Dermis microvascular lymphatic vessel endothelial cell (primary cell): ENCODE measurements around the gene C2orf81. TPM values are rescaled to one million over a fixed set of nuclear protein-coding genes. Genes with fewer than 3 reads are reported as not detected.
"Not testable (repeated sequence)": the region's sequence is repeated elsewhere in the genome, so short reads cannot be mapped to it uniquely, and the experiment has no call there.

ENCODE experiments used
- DNase-seq, 2 donors: peaks; one replicate each; pipeline versions ENCODE4 v3.0.0 to v3.0.0-alpha.2; 2010; ENCODE audit warnings: low read depth in 2 of 2
- total RNA-seq: library from RNA; depleted of rRNA; stranded (reverse); fragments of >200 nt; gene quantifications from 2 replicates; pipeline ENCODE4 v1.2.1, GENCODE V29; 2014

The C2orf81 gene
- total RNA-seq, 1 donor from 2014 or later, result under 0.01 TPM

DNA sequence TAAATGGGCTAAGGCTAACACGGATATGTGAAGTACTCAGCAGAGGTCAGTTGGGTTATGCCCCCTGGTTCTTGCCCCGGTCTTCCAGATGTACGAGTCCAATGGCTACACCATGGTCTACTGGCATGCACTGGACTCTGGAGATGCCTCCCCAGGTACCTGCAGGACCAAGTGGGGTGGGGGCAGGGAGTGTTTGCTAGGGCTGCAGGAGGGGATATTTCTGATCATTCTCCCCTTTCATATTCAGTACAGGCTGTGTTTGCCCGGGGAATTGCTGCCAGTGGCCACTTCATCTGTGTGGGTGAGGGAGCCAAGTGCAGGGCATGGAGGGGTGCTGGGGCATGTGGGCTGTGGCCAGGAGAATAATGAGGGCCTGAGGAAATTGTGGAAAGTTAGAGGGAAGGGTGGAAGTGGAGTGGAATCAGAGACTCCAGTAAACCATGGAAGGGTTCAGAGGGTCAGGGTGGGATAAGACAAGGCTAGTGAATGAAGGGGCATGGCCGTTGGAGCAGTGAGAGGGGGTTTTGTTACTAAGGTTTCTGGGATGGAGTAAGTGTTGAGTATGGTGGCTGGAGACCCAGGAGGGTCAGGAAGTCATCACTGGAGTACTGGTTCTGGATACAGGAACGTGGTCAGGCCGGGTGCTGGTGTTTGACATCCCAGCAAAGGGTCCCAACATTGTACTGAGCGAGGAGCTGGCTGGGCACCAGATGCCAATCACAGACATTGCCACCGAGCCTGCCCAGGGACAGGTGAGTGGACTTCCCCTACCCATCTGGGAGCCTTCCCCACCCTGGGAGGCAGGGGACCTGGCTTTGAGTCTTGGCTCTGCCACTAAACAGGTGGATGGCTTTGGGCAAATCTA lies 2.0 kb upstream of the C2orf81 start:
- no peak for DNase-seq

DNA sequence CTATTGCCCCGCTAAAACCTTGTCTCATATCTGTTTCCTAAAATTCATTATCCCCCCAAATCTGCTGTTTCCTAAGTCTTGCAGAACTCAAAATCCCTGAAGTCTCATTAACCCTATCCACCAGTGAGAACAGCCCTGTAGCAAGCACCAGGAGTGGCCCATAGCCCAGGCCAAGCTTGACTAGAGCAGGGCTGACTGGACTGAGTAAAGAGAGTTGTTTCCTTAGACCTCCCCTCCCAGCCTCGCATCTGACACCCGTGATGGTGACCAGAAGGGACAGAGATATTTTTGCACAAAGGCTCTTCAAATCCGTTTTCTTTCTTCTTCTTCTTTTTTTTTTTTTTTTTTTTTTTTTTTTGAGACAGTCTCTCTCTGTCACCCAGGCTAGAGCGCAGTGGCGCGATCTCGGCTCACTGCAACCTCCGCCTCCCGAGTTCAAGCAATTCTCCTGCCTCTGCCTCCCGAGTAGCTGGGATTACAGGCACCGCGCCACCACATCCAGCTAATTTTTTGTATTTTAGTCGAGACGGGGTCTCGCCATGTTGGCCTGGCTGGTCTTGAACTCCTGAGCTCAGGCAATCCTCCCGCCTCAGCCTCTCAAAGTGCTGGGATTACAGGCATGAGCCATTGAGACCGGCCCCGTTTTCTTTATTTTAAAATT lies 846 bp downstream of the C2orf81 start:
- DNase-seq, result not testable (repeated sequence)

DNA sequence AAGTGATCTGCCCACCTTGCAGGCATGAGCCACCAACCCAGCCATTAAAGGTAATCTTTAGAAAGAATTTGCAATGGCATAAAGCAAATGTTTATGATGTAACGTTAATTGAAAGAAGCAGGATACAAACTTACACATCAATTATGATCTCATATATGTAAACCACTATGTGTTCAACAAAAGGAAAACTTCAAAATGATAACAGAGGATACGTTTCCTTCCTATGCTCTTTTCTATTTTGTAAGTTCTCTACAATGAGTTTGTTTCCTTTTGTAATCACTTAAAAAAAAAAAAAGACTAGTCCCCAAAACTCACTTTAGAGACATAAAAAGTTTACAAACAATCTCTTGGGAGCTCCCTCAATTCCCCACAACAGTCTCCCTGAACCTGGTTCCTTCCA lies 1.4 kb downstream of the C2orf81 start:
- DNase-seq, result no peak

DNA sequence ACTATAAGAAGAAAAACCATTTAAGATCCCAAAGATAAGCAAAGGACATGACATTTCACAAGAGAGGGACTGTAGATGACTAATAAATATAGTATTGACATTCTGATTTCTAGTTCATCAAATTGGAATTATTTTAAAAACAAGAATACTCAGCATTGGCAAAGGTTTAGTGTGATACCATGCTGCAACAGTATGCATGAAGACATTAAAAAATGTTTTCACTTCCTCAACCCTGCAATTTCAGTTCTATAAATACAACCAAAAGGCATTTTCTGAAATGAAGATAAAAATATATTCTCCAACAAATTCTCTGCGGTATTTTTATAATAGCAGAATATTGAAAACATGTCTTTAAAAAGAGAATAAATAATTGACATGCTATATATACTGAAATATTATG lies 2.1 kb downstream of the C2orf81 start:
- DNase-seq, result no peak

DNA sequence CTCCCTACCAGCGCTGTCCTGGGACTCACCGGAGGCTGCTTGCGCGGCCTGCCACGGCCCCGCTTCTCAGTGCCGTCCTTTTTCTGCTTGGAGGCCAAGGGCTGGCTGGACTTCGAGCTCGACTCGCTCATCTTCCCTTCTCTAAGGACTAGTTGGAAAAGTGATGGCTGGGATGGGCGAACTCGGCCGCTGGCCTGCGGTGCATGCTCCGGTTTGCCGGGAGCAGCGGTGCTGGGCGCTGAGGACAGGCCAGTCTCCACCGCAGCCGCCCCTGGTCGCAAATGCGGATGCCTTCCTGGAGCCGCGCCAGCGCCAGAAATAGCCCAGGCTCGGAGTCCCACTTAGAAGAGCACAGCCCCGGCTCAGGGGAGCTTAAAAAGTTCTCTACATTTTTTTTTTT lies 3.1 kb downstream of the C2orf81 start:
- DNase-seq, result no peak

DNA sequence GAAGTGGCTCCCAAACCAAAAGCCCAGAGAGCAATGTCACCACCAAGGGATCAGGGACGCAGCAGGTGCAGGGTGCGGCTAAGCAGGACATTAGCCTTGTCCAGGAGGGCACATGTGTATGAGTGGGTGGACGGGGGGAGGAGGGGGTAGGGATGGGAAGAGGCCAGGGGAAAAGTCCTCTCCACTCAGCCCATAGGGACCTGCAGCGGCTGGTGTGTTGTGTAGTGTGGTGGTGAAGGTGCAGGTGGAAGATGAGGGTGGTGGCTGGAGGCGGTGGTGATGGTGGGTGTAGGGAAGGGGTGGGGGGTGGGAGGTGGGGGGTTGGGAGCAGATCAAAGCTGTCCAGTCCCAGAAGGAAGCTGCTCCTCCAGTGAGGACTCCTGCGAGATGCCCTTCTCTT lies 3.7 kb downstream of the C2orf81 start:
- DNase-seq, result no peak

DNA sequence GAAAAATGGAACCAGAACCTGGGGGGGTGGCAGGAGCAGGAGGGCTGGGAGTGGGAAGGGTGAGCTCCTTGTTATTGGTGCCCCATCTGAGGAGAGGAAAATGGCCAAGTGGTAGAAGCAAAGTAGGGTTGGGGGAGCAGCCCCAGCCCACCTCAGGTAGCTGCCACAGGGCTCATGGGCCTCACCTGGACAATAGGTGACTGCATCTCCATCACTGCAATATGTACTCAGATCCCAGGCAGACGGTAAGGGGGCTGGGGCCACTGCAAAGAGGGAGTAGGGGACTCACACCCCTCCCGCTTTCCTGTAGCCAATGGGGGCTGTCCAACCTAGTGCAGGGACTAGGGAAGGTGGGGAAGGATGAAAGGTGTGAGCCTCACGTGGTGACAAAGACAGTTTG lies 4.2 kb downstream of the C2orf81 start:
- no peak for DNase-seq

DNA sequence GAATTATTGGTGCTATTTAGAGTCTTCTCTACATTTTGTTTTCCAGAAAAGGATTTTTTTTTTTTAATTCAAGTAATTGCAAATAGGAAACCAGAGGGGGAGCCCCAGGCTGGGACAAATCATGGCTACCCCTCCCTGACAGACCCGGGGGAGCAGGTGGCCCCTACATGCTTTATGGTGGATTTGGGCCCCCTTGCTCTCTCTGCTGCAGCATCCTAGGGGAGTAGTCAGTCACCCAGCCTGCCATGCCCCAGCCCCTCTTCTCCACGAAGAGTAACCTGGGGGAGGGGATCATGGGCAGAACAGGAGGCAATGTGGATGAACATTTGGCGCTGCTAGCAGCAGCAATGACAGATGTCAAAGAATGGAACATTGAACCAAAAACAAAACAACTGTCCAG lies 4.6 kb downstream of the C2orf81 start:
- no peak for DNase-seq

DNA sequence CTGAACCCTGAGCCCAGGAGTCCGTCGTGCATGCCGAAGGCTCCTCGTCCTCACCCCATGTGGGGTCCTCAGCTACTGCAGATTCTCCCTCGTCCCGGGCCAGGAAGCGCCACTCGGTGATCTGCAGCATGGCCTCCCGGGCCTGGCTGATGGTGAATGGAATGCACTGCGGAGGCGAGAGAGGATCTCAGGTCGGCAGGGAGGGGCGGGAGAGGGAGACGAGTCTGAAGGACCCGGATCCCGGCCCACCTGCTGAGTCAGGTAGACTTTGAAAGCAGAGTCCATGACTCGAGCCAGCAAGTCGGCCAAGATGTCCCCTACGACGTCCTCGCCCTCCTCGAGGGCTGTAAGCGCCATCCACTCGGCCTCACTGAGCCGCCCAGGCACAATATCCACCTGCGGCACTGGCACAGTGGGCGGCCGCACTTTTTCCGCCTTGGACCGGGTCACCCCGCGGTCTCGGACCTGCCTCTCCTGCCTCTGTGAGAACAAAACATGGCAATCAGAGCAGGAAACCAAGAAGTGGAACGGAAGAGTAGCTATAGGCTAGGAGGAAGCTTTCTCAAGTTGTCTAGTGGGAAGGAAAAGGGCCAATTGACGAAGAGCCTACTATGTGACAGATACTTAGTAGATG lies 5.5 kb downstream of the C2orf81 start:
- no peak for DNase-seq

DNA sequence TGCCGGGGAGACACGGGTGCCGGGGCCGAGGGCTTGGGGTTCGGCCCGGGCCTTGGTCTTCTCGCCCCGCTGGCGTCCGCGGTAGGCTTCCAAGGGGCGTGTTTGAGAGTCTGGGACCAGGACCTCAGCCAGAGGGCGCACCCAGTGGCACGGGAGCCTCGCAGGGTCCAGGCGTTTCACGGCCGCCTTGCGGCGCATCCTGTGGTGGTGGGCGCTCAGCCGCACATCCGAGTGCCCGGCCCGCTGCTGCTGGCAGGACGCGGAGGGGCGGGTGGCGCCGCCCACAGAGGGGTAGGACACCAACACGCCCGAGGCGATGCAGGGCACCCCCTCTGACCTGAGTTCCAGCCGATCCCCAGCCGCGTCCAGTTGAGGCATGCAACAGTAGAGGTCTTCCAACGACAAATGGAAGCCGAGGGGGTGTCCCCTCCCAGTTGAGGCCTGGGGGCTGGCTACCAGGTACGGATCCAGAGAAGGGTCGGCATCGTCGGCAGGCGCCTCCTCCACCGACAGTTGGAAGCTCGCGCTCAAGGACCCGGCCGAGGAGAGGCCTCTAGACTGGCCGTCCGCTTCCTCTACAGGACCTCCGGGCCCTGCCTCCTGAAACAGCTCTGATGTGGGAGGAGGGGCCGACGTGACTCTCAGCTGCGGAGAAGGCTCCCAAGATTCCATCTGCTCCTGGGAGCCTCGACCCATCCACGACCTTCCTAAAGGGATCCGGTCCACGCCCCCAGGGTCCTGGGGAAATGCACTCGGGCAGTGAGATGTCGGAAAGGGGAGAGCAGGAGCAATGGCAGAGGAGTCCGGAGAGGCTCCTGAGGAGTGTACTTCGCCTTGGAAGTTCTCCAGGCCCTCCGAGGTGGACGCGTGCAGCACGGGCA lies 6.3 kb downstream of the C2orf81 start:
- no peak for DNase-seq

DNA sequence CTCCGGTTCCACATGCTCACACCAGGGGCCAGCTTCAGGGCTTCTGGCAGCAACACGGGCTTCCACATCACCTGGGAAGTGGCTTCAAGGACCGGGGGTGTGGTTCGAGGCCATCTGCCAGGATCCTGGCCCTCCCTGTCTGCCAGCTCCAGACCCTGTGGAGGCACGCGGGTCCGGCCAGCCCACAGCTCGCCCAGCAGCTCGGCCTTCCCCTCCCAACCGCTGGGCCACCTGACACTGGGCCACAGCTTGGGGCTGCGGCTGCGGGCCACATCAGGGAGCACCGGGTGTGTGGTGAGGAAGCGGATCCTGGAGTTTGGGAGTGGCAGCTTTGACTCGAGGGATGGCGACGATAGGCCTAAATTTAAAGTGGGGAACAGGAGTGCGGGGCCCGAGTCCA lies 7.0 kb downstream of the C2orf81 start:
- DNase-seq, result no peak

DNA sequence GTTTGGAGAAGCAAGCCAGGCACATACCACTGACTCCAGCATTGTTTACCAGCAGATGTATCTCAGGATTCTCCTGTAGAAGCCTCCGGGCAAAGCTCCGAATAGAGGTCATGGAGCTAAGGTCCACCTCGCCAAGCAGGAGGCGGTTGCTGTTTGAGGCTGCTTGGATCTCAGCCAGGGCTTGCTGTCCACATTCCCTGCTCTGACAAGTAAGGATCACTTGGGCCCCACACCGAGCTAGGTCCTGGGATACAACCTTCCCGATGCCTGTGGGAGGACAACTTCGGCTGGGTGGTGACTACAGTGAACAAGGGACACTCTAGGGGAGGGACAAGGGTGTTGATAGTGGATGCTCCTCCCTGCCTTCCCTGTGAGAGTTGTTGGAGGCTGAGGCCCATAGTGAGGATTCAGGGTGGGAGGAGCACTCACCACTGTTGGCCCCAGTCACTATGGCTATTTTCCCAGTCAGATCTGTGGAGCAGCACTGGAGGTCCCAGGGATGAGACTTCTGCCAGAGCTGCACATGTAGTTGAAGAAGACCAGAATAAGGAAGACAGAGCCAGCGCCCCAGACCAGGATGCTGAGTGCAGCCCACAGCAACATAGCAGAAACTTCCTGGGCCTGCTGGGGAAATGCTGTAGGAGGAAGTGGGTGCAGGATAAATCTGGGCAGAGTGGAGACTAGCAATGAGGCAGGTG lies 8.3 kb downstream of the C2orf81 start:
- DNase-seq, result no peak

DNA sequence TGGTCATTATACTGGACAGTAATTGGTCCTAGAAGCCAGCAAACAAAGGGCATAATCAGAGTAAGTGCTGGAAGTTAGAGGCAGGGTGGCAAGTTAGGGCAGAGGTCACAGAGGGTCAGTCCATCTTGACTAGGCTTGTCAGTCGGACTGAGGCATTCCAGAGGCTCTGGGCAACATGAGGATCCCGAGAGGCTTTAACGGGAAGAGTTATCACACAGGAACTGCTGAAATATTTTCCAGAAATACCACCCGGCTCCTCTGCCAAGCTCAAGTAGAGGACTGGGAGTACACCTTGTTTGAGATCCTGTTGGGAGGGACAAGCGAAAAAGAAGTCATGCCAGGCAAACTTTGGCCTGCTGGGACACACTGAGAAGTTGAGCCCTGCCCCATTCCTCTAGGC lies 13.7 kb downstream of the C2orf81 start:
- no peak for DNase-seq

DNA sequence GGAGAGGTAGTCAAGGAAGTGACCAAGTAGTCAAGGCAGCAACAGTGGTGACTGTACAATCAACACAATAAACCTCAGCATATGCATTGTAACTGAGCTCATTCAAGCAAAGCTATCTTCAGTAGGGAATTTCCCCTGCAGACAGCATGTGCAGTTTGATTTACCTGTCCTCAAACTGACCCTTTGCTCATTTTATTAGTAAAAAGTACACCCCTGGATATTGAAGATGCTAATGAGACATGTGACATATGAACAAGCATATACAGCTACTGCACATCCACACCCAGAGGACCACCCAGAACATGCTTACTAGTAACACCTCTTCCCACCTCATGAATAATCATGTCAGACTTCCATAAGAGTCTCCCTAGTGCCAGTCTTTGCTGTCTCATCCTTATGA lies 15.4 kb downstream of the C2orf81 start:
- peak in 1 of 2 donors; percentile 23 for DNase-seq

DNA sequence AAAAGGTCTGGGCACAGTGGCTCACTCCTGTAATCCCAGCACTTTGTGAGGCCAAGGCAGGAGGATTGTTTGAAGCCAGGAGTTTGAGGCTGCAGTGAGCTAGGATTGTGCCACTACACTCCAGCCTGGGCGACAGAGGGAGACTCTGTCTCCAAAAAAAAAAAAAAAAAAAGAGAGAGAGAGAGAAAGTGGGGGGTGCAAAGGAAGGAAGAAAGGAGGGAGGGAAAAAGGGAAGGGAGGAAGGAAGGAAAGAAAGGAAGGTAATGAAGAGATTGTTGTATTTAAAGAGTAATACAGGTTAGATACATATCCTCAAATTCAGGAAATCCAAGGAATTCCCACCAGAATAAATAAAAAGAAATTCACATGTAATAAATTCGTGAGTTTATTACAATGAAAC lies 19.5 kb downstream of the C2orf81 start:
- no peak for DNase-seq

DNA sequence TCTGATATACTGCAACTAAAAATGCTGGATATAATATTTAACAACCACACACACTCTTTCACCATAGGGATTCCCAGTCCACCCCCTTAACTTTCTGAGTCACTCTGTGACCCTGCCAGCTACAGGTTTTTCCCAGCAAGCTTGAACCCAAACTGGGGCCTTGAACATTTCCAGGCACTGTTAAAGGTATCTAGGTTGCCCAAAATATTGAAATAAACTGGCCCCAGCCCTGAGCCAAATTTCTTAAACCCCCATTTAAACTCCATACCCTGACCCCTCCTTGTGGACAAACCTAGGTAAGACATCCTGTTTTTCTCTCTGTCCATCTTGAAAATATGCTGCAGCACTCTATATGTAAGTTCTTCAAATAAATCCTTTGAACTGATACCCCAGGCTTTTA lies 21.6 kb downstream of the C2orf81 start:
- peak in 1 of 2 donors; percentile 40 for DNase-seq

DNA sequence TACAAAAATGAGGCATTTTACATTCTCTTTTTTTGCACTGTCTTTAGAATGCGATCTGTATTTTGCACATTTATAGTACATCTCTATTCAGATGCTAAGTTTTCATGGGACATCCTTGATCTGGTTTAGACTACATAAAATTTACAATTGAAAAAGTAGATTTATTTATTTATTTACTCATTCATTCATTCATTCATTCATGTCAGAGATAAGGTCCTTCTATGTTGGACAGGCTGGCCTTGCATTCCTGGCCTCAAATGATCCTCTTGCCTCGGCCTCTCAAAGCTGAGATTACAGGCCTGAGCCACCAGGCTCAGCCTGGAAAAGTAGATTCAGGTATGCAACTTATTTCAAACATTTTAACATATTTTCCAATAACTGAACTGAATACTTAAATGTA lies 25.3 kb downstream of the C2orf81 start:
- no peak for DNase-seq

DNA sequence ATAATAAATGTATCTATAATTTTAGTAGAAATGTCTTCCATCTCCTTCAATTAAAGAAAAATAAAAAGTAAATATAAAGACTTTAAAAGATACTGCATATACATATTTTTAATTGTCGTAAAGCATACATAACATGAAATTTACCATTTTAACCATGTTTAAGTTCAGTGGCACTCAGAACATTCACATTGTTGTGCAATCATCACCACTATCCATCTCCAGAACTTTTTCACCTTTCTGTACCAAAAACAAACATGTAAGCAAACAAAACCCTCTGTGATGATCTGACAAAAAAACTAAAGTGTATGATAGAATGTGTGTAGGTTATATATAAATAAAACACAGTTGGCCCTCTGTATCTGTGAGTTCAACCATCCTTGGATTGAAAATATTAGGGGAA lies 27.9 kb downstream of the C2orf81 start:
- no peak for DNase-seq

DNA sequence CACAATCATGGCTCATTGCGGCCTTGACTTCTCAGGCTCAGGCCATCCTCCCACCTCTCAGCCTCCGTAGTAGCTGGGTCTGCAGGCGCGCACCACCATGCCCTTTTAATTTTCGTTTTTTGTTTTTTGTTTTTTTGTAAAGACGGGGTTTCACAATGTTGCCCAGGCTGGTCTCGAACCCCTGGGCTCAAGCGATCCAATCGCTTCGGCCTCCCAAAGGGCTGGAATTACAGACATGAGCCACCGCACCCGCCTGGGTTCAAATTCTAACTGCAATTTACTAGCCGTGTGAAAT lies 29.0 kb downstream of the C2orf81 start:
- no peak for DNase-seq

DNA sequence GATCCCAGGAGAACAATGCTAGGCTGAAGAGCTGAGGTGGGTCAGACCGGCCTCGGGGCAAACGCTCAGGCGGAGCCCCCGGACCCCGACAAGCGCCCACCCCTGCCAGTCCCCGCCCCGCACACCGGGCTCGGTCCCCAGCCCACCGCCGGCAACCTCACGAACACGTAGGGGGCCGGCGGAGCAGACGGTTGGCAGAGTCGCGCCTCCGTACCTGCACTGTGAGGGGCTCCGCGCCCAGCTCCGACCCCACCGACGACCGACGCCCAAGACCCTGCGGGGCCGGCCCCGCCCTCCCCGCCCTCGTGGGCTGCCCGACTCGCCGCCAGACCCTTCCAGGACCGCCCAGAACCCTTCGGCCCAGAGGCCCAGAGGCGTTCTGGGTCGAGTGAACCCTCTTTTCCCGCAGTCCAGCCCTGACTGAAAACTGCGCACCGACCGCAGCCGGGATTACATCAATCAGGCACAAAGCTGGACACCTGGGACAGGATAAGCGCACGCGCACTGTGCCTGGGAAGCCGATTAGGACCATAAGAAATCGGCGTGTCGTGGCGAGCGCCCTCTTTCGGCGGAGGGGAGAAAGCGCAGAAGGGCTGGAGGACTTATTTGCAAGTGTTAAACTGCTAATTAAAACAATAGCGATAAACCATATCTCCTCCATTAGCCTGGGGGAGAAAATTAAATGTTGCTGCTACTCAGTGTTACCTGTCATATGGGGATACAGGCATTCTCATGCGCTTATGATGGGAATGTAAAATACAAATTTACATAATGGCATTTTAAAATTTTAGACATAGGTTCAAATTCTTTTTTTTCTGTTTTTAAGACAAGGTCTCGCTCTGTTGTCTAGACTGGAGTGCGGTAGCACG lies 29.6 kb downstream of the C2orf81 start:
- peak; percentile 84 to 93 for DNase-seq
